ENCODE measurements around the gene FRMPD4. TPM values are rescaled to one million over a fixed set of nuclear protein-coding genes. Genes with fewer than 3 reads are reported as not detected.

FRMPD4 gene
- total RNA-seq, 1 experiment from 2014 or later: 0.24 TPM

DNA sequence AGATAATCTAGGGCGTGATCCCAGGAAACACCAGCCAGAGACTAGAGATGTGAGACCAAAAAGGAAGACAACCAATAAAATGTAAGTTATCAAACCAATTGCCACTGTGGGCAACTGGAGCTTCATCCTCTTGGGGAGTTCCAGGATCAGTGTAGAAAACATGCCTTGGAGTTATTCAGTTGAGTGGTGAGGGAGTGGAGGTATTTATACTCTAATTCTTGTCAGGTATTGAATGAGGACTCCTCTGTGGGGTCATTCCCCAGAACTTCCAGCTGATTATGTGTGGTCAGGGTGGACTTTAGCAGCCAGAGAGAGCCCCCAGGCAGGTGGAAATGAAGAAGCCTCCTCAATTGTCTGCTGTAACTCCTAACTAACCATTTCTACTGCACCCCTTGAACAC lies 509.0 kb downstream of the FRMPD4 start:
- no peak overlapping the region for H3K4ac ChIP-seq (ENCODE audit: low read depth, low read length)
- H2BK20ac ChIP-seq (ENCODE audit: low read depth, low read length, poor library complexity, severe bottlenecking): no peak overlapping the region
- no peaks in the 10 kb centered on the region for H4K20me1 ChIP-seq (ENCODE audit: control insufficient read depth, insufficient read depth, insufficient read length)
- no peak overlapping the region for H3T11ph ChIP-seq (ENCODE audit: low read length)
- H3K9ac ChIP-seq (ENCODE audit: extremely low read depth, insufficient read length, low read length): no peak overlapping the region
- no peak overlapping the region for H2BK5ac ChIP-seq (ENCODE audit: insufficient read length, low read length)
- no peak for DNase-seq
- no peaks in the 10 kb centered on the region for H3K23me2 ChIP-seq (ENCODE audit: insufficient read length, low read depth, low read length, poor library complexity, severe bottlenecking)
- H3K56ac ChIP-seq (ENCODE audit: insufficient read length, low read depth, low read length): no peak overlapping the region
- H4K8ac ChIP-seq (replicated peaks; ENCODE audit: insufficient read length, low read depth, low read length): no peak overlapping the region
- Mint-ChIP-seq H3K27ac (no peak overlapping the region), H3K27me3 (ENCODE audit: low read depth) (no peaks in the 10 kb centered on the region; the same call in 1 of the 2 replicates), H3K36me3 (ENCODE audit: insufficient read depth in 1 of 3, low read depth in 3 of 3) (peaks cover 0 to 3% (median 0%) of the 10 kb centered on the region in 3 experiments; a peak in 2 of 7 replicates), H3K4me3 (no peak overlapping the region), H3K9me3 (peaks cover 64 to 70% of the 10 kb centered on the region in 2 experiments), H3K4me1 (no peaks in the 10 kb centered on the region)
- no peak overlapping the region for H4K91ac ChIP-seq (ENCODE audit: insufficient read length, low read depth, low read length)
- H3K14ac ChIP-seq (ENCODE audit: insufficient read depth, low read length): no peak overlapping the region
- no peak for TF ChIP-seq CTCF (conservative IDR thresholded peaks at IDR 0.05)
- H3K4me2 ChIP-seq (ENCODE audit: insufficient read depth, insufficient read length, low read length): no peak overlapping the region
- H3K27ac ChIP-seq (ENCODE audit: insufficient read length, low read depth, low read length): no peak overlapping the region
- H2BK12ac ChIP-seq (ENCODE audit: insufficient read length, low read depth, low read length): no peak overlapping the region
- no peak overlapping the region for H2BK15ac ChIP-seq (ENCODE audit: low read depth, low read length)
- H4K5ac ChIP-seq (ENCODE audit: insufficient read length, low read depth, low read length): no peak overlapping the region
- no peak overlapping the region for H2AFZ ChIP-seq (ENCODE audit: low read length)
- no peaks in the 10 kb centered on the region for H3K79me2 ChIP-seq (ENCODE audit: insufficient read depth, low read length)
- H3K79me1 ChIP-seq (ENCODE audit: insufficient read depth, low read depth, low read length, poor library complexity, severe bottlenecking): no peaks in the 10 kb centered on the region
- no peak overlapping the region for H3K23ac ChIP-seq (ENCODE audit: insufficient read length, low read depth, low read length)
- no peak overlapping the region for H2BK120ac ChIP-seq (ENCODE audit: low read depth, low read length, poor library complexity, severe bottlenecking)
- H3K18ac ChIP-seq (ENCODE audit: insufficient read length, low read depth, low read length): no peak overlapping the region
- WGBS (ENCODE audit: extremely low coverage, insufficient read length, low lambda C conversion rate): no CpG with 5 or more reads among the region's 1 CpG
- no peak overlapping the region for H2AK5ac ChIP-seq (ENCODE audit: insufficient read length, low read length)
- no peaks in the 10 kb centered on the region for H3K4me1 ChIP-seq (ENCODE audit: insufficient read depth, low read length)
- no peaks in the 10 kb centered on the region for H3K27me3 ChIP-seq (ENCODE audit: insufficient read depth, low read length)
- H3K9me3 ChIP-seq (ENCODE audit: control insufficient read depth, low read depth, low read length): no peaks in the 10 kb centered on the region

All from H9 (cell line).